K562 (cell line): ENCODE measurements around the gene SMCHD1.

Experiments used
- C11orf30 ChIP-seq: fragments of 450-650 bp; IDR thresholded peaks from 2 replicates; pipeline ENCODE4 v1.6.1; 2016; ENCODE audit warnings: low read depth, mild to moderate bottlenecking
- EP300 ChIP-seq: IDR thresholded peaks from 2 replicates; pipeline ENCODE4 v1.6.1; 2012; ENCODE audit warnings: low read length, improper control_type of control experiment
- ESRRA ChIP-seq: fragments of 450-650 bp; IDR thresholded peaks from 2 replicates; pipeline ENCODE4 v1.6.1; 2014; ENCODE audit warnings: low read depth, mild to moderate bottlenecking, moderate library complexity, borderline replicate concordance
- GATAD2A ChIP-seq: fragments of 450-650 bp; IDR thresholded peaks from 2 replicates; pipeline ENCODE4 v1.6.1; 2017
- JUND ChIP-seq, 2 experiments: IDR thresholded peaks; 2 replicates in 1 of 2; 3 replicates in 1 of 2; pipeline ENCODE4 v1.6.1; 2011; ENCODE audit warnings: borderline replicate concordance in 2 of 2, low read depth in 2 of 2, low read length in 2 of 2, improper control_type of control experiment in 1 of 2, missing biosample characterization in 1 of 2, missing genetic modification characterization in 1 of 2, missing genetic modification reagents in 1 of 2
- POLR2A ChIP-seq: fragments of 450-650 bp; conservative IDR thresholded peaks from 2 replicates; pipeline ENCODE4 v1.6.1; 2016
- RNF2 ChIP-seq: sonication (generic); IDR thresholded peaks from 2 replicates; pipeline ENCODE4 v1.6.1; 2016
- TRIM24 ChIP-seq, 2 experiments: fragments of 450-650 bp; IDR thresholded peaks; 2 replicates each; pipeline ENCODE4 v1.6.1; 2016
- ZNF232 ChIP-seq: sonication (generic); formaldehyde crosslinking; IDR thresholded peaks from 2 replicates; pipeline ENCODE4 v1.8.0; 2022; ENCODE audit warnings: mild to moderate bottlenecking, missing genetic modification reagents

DNA sequence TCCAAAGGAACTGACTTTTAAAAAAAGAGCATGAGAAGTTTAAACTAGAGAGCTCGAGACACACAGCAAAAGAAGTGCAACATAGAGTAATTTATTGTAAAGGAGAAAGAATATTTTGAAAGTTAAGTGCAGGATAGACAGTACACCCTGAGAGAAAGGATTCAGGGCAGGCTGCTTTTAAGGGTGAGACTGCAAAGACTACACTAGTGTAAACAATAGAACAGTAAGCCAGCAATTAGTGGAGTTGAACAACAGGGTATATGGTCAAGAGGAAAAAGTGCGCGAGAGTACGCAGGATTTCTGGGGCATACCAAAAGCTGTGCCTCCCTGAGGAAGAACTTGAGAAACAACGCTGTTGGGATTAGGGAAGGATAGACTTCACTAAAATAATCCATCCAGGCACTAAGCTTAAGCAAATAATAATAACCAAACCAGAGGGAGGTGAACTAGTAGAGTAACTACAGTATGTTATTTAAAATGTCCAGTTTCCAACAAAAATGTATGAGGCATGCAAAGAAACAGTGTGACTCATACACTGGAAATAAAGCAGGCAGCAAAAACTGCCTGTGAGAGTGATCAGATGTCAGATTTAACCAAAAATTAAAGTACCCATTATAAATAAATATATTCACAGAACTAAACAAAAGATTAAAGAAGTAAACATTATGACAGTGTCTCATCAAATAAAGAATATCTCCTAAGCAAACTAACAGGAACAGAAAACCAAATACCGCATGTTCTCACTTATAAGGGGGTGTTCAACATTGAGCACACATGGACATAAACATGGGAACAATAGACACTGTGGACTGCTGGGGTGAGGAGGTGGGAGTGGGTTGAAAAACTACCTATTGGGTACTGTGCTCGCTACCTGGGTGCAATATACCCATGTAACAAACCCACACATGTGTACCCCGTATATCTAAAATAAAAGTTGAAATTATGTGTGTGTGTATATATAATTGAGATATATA, 150.7 kb downstream of the SMCHD1 start:
- no peak for TF ChIP-seq RNF2
- no peak for TF ChIP-seq TRIM24 (IDR thresholded peaks at IDR 0.05)
- no peak for TF ChIP-seq JUND (IDR thresholded peaks at IDR 0.05; ENCODE audit: borderline replicate concordance, low read depth, low read length)
- TF ChIP-seq JUND (tag; IDR thresholded peaks at IDR 0.05; ENCODE audit: borderline replicate concordance, low read depth, low read length) = no peak
- TF ChIP-seq EP300 = no peak
- no peak for TF ChIP-seq POLR2A
- TF ChIP-seq C11orf30 = no peak
- TF ChIP-seq ZNF232 (CRISPR knock-in tag) = no peak
- no peak for TF ChIP-seq ESRRA
- TF ChIP-seq GATAD2A = no peak
